HG03066 (cell line): ENCODE measurements around the gene LAP3.
A peak's percentile ranks its signal among the peaks of the same experiment; 100 is the strongest.
"Not testable (repeated sequence)": the region's sequence is repeated elsewhere in the genome, so short reads cannot be mapped to it uniquely, and the experiment has no call there.

Experiments
- ATAC-seq: cut with Tn5 transposase; IDR thresholded peaks from one replicate; pipeline ENCODE4 v1.9.1; 2021; ENCODE audit warnings: low read depth; ENCODE audit not compliant: unreplicated experiment

The LAP3 gene

GRCh38 chr4:17561195-17561909 lies 15.6 kb upstream of the LAP3 start:
- ATAC-seq, result no peak

- ATAC-seq, result no peak
Observed at GRCh38 chr4:17562157-17562556, 14.8 kb upstream of the LAP3 start.

- no peak for ATAC-seq
Observed at GRCh38 chr4:17565846-17566245, 11.2 kb upstream of the LAP3 start.

DNA sequence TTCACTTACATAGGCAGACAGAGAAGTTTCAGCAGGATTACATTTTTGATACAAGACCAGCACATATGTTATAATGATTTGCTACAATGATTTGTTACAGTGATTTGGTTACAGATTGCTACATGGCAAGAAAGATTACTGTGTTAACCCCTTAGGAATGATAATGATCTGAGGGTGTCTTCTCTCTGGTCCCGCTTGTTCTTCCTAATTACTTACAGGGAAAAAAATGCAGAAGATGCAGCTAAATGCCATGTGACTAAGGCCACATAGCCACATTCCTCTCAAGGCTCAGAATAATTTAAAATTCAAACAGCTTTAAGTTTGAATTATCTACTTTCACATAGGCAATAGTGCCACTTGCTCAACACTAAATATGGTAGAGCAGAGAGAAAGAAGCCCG lies 9.7 kb upstream of the LAP3 start:
- no peak for ATAC-seq

- no peak for ATAC-seq
Observed at GRCh38 chr4:17574206-17574605, 2.8 kb upstream of the LAP3 start.

GRCh38 chr4:17575177-17575576 lies 1.8 kb upstream of the LAP3 start:
- not testable (repeated sequence) for ATAC-seq

- ATAC-seq, result peak; percentile 8
Observed at GRCh38 chr4:17577665-17578481, 875 bp downstream of the LAP3 start.

- peak; percentile 34 for ATAC-seq
Observed at GRCh38 chr4:17578482-17578891, 1.5 kb downstream of the LAP3 start.

DNA sequence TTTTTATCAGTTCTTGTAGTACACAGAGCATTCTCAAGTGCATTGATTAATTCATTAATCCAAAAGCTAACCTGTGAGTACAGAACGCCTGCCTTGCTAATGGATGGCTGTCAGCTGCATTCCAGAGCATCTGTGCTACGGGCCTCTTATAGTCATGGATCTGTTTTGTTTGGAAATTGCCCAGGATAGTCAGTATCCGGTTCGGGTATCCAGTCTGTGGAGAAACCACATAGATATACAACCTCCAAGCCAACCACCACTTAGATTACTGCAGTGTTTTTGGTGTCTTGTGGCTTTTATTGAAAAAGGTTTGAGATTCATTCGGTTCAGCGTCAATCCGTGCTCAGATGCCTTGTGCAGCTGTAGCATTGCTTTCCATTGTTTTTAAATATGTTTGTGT lies 4.0 kb downstream of the LAP3 start:
- ATAC-seq, result no peak

DNA sequence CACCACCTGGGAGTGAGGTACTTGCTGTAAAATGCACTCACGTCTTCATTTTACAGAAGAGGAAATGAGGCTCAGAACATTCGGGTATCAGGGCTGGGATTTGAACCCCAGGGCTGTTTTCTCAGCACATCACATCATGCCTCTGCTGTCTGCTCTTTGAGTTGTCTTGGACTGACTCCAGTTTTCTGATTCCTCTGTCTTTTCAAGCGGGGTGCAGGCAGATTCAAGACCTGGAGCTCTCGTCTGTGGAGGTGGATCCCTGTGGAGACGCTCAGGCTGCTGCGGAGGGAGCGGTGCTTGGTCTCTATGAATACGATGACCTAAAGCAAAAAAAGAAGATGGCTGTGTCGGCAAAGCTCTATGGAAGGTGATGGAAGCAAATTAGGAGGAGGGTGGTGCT lies 6.3 kb downstream of the LAP3 start:
- ATAC-seq, result no peak

GRCh38 chr4:17583941-17584340 lies 6.9 kb downstream of the LAP3 start:
- ATAC-seq, result no peak

GRCh38 chr4:17584521-17585213 lies 7.7 kb downstream of the LAP3 start:
- no peak for ATAC-seq

DNA sequence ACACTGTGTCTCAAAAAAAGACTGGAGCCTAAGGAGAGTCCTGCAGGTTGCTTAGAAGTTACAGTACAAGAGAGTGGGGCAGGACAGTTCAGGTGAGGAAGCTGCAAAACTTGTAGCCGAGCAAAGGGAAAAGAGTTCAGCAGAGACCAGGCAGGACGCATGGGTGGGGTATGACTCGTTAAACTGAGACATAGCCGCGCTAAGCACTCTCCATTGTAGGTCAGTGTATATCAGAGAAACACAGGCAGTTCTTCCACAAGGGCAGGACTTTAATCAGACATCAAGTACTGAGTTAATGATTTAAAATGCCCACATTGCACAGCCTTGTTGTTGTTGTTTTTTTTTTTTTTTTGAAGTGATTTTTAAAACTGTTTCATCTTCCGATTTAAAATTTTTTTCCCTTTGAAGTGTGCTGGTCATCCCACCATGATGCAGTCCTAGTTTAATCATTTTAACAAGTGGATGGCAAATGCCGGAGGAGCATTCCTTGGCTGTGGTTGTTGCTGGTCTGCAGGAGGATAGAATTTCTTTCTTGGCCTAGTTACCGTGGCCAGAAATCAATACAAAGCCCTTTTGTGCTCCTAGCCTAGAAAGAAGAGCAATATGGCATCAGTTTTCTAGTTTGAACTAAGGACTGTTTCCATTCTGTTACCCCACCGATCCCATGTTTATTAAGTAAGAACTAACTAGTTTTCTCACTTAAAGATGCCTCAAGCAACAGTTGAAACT lies 10.3 kb downstream of the LAP3 start:
- ATAC-seq, result no peak

- no peak for ATAC-seq
Observed at GRCh38 chr4:17589355-17589754, 12.4 kb downstream of the LAP3 start.

DNA sequence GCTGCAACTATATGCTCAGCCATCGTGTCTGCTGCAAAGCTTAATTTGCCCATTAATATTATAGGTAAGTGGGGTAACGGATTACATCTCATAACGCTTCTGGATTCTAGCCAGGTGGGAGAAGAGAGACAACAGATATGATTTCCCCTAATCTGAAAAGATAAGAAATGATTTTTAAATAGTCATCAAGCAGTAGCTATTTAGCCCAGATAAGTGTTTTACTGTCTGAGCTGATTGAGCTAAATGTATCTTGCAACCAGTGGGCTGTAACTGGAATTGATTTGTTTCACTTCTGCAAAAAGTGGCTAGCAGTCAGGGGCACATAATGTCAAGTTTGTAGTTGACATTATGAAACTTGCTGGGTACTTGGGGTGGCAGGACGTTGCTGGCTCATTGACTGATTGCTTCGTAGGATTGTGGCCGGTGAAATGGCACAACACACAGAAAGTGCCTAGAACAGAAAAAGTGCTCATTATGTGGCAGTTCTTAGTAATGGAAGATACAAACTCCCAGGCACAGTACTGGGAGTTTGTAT lies 18.5 kb downstream of the LAP3 start:
- ATAC-seq, result peak; percentile 77

- no peak for ATAC-seq
Observed at GRCh38 chr4:17597517-17597916, 20.5 kb downstream of the LAP3 start.

- no peak for ATAC-seq
Observed at GRCh38 chr4:17599826-17600225, 22.8 kb downstream of the LAP3 start.

DNA sequence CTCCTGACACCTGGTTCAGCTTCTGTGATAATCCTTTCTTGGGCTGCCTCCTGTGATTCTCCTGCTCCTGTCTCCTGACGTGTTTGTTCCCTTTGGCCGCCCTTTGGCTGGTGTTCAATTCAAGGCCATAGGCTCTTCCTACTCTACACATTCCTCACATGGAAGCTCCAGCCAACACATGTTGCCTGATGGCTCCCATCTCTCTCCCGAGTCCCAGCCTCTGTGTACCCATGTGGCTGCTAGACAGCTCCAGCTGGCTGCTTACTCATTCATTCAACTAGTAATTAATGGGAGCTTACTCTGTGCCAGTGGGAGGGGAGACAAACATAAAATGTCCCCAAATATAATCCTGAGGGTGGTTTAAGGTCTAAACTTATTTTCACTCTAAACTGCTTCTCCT lies 28.2 kb downstream of the LAP3 start:
- no peak for ATAC-seq

DNA sequence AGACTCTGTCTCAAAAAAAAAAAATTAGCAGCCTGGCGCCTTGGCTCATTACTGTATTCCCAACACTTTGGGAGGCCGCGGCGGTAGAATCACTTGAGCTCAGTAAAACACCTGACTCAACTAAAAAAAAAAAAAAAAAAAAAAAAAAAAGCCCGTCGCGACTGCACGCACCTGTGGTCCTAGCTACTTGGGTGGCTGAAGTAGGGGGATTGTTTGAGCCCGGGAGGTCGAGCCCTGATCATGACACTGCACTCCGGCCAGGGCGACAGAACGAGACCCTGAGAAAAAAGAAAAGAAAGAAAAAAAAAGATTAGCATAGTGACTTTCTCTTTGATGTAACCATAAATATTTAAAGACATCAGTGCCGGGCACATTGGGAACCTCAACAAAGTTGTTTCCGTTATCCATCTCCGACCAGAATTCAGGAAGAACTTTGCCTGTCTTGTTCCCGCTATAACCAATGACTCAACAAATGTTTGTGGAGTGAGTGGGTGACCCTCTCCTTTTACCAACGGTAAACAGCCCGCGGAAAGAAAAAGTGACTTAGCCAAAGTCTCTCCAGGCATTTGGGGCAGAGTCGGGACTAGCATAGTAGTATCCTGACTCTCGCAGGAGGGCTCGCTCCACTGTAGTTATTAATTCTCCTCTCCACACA lies 36.9 kb downstream of the LAP3 start:
- peak; percentile 51 for ATAC-seq
